OCI-LY1 (cell line): ENCODE results near the gene SHC3.

ENCODE experiments used
- H2AFZ ChIP-seq: fragments of 200-600 bp; sonication (generic), shearing (Covaris generic); 2 replicates; pipeline ENCODE4 v1.6.0; 2014; ENCODE audit warnings: antibody characterized with exemption, mild to moderate bottlenecking, low read length
- H3F3A ChIP-seq: fragments of 200-600 bp; sonication (generic), shearing (Covaris generic); 2 replicates; pipeline ENCODE4 v1.6.0; 2014; ENCODE audit warnings: mild to moderate bottlenecking, antibody characterized with exemption, low read length, moderate library complexity; ENCODE audit not compliant: insufficient read depth
- H3K27ac ChIP-seq: fragments of 200-600 bp; sonication (generic); 2 replicates; pipeline ENCODE4 v1.5.1; 2014; ENCODE audit warnings: low read length, mixed run types, mild to moderate bottlenecking, low read depth; ENCODE audit not compliant: poor library complexity, severe bottlenecking
- H3K27me3 ChIP-seq: fragments of 200-600 bp; sonication (generic); 2 replicates; pipeline ENCODE4 v1.6.0; 2014; ENCODE audit warnings: antibody characterized with exemption, mild to moderate bottlenecking, low read length, moderate library complexity; ENCODE audit not compliant: insufficient read depth
- H3K36me3 ChIP-seq: fragments of 200-600 bp; sonication (generic); 2 replicates; pipeline ENCODE4 v1.6.1; 2014; ENCODE audit warnings: mild to moderate bottlenecking, antibody characterized with exemption, low read length, moderate library complexity, mixed read lengths; ENCODE audit not compliant: insufficient read depth
- H3K4me1 ChIP-seq: fragments of 200-600 bp; sonication (generic); 2 replicates; pipeline ENCODE4 v1.5.1; 2014; ENCODE audit warnings: mild to moderate bottlenecking, low read length, moderate library complexity; ENCODE audit not compliant: insufficient read depth, severe bottlenecking
- H3K4me2 ChIP-seq: fragments of 200-600 bp; sonication (generic), shearing (Covaris generic); 2 replicates; pipeline ENCODE4 v1.6.1; 2014; ENCODE audit warnings: low read length
- H3K4me3 ChIP-seq: fragments of 200-600 bp; sonication (generic); 2 replicates; pipeline ENCODE4 v1.5.1; 2014; ENCODE audit warnings: low read length, low read depth, mild to moderate bottlenecking, mixed read lengths; ENCODE audit not compliant: poor library complexity, severe bottlenecking
- H3K79me2 ChIP-seq: fragments of 200-600 bp; shearing (Covaris generic); 2 replicates; pipeline ENCODE4 v1.6.1; 2016; ENCODE audit warnings: mixed run types, low read length, mixed read lengths; ENCODE audit not compliant: insufficient read depth
- H3K9ac ChIP-seq: fragments of 200-600 bp; sonication (generic), shearing (Covaris generic); 2 replicates; pipeline ENCODE4 v1.6.1; 2014; ENCODE audit warnings: mild to moderate bottlenecking, low read length, mixed read lengths
- H3K9me2 ChIP-seq: fragments of 200-600 bp; sonication (generic), shearing (Covaris generic); 2 replicates; pipeline ENCODE4 v1.6.1; 2014; ENCODE audit warnings: low read depth, mild to moderate bottlenecking, low read length, mixed read lengths
- H3K9me3 ChIP-seq: fragments of 200-600 bp; shearing (Covaris generic); 2 replicates; pipeline ENCODE4 v1.6.1; 2014; ENCODE audit warnings: low read length, mixed read lengths
- H4K20me1 ChIP-seq: fragments of 200-600 bp; sonication (generic), shearing (Covaris generic); 2 replicates; pipeline ENCODE4 v1.6.0; 2016; ENCODE audit warnings: mild to moderate bottlenecking, low read length; ENCODE audit not compliant: insufficient read depth
- CTCF ChIP-seq: fragments of 200-600 bp; sonication (generic), shearing (Covaris generic); IDR thresholded peaks from 2 replicates; pipeline ENCODE4 v1.5.1; 2017; ENCODE audit warnings: mild to moderate bottlenecking, antibody characterized with exemption, low read length, moderate library complexity, mixed read lengths
- EZH2 ChIP-seq: fragments of 200-600 bp; sonication (generic), shearing (Covaris generic); IDR thresholded peaks from 2 replicates; pipeline ENCODE4 v1.8.0; 2017; ENCODE audit warnings: borderline replicate concordance, mixed run types, mild to moderate bottlenecking, antibody characterized with exemption, low read length, moderate library complexity, mixed read lengths

The SHC3 gene

GRCh38 chr9:89065921-89066320 is 112.7 kb downstream of the SHC3 start:
- Histone ChIP-seq H3K4me2 (no peak overlapping the region), H3K36me3 (no peaks in the 10 kb centered on the region), H3K9me3 (no peaks in the 10 kb centered on the region), H3K9me2 (no peaks in the 10 kb centered on the region), H3K27ac (no peak overlapping the region), H3K27me3 (no peaks in the 10 kb centered on the region), H4K20me1 (no peaks in the 10 kb centered on the region), H3F3A (no peaks in the 10 kb centered on the region), H3K4me1 (no peaks in the 10 kb centered on the region), H2AFZ (no peak overlapping the region), H3K4me3 (no peak overlapping the region), H3K9ac (no peak overlapping the region), H3K79me2 (no peaks in the 10 kb centered on the region)
- TF ChIP-seq EZH2 (no peak), CTCF (no peak)

- H3K4me2 ChIP-seq: no peak overlapping the region
Observed at GRCh38 chr9:89060790-89061189, 117.8 kb downstream of the SHC3 start.

GRCh38 chr9:89059925-89060506 is 118.6 kb downstream of the SHC3 start:
- TF ChIP-seq CTCF (no peak), EZH2 (no peak)
- Histone ChIP-seq H2AFZ (no peak overlapping the region), H3K9ac (no peak overlapping the region), H3K36me3 (no peaks in the 10 kb centered on the region), H3K27me3 (no peaks in the 10 kb centered on the region; the same call in 1 of the 2 replicates), H3K79me2 (no peaks in the 10 kb centered on the region), H3K27ac (no peak overlapping the region), H3K4me1 (no peaks in the 10 kb centered on the region), H3F3A (no peaks in the 10 kb centered on the region), H3K9me2 (no peaks in the 10 kb centered on the region), H3K9me3 (no peaks in the 10 kb centered on the region), H3K4me2 (no peak overlapping the region), H4K20me1 (no peaks in the 10 kb centered on the region), H3K4me3 (no peak overlapping the region)

More at GRCh38 chr9:89060790-89061189, 117.8 kb downstream of the SHC3 start:
- TF ChIP-seq EZH2: no peak
- TF ChIP-seq CTCF: no peak
- no peaks in the 10 kb centered on the region for H3K9me2 ChIP-seq
- H3K4me1 ChIP-seq: no peaks in the 10 kb centered on the region
- H3K27ac ChIP-seq: no peak overlapping the region
- H3K79me2 ChIP-seq: no peaks in the 10 kb centered on the region
- no peaks in the 10 kb centered on the region; the same call in 1 of the 2 replicates for H3K27me3 ChIP-seq
- H2AFZ ChIP-seq: no peak overlapping the region
- H3K36me3 ChIP-seq: no peaks in the 10 kb centered on the region
- H3K9ac ChIP-seq: no peak overlapping the region
- H3K4me3 ChIP-seq: no peak overlapping the region
- H4K20me1 ChIP-seq: no peaks in the 10 kb centered on the region
- no peaks in the 10 kb centered on the region for H3K9me3 ChIP-seq
- no peaks in the 10 kb centered on the region for H3F3A ChIP-seq
